Keratinocyte (primary cell): ENCODE measurements around the gene DOCK1. TPM values are rescaled to one million over a fixed set of nuclear protein-coding genes. Genes with fewer than 3 reads are reported as not detected.
A peak's percentile ranks its signal among the peaks of the same experiment; 100 is the strongest.

Experiments
- DNase-seq: peaks from one replicate; pipeline ENCODE4 v3.0.0-alpha.2; 2011; ENCODE audit warnings: low read depth, missing footprints, low spot score
- FAIRE-seq: peaks from 2 replicates; lab custom pipeline; 2011; peaks lifted over from hg19 to GRCh38; lab: Jason Lieb, UNC
- H2AFZ ChIP-seq: 2 replicates; pipeline ENCODE4 v1.6.0; 2012; ENCODE audit warnings: low read length, control low read depth, inconsistent platforms; ENCODE audit not compliant: control insufficient read depth
- H3K27ac ChIP-seq: 2 replicates; pipeline ENCODE4 v1.5.1; 2011; ENCODE audit warnings: low read length; ENCODE audit not compliant: control insufficient read depth, insufficient read depth
- H3K27me3 ChIP-seq: 3 replicates; pipeline ENCODE4 v1.6.0; 2011; ENCODE audit warnings: low read length; ENCODE audit not compliant: control insufficient read depth, insufficient read depth; ENCODE audit errors: extremely low read depth
- H3K36me3 ChIP-seq, 2 experiments: 2 replicates in 1 of 2; 3 replicates in 1 of 2; pipeline ENCODE4 v1.5.1; 2011; ENCODE audit warnings: low read length in 2 of 2, mild to moderate bottlenecking in 1 of 2; ENCODE audit not compliant: control insufficient read depth in 2 of 2, insufficient read depth in 2 of 2; ENCODE audit errors: extremely low read depth in 1 of 2
- H3K4me1 ChIP-seq: 3 replicates; pipeline ENCODE4 v1.5.1; 2011; ENCODE audit warnings: low read length; ENCODE audit not compliant: control insufficient read depth, insufficient read depth; ENCODE audit errors: extremely low read depth
- H3K4me2 ChIP-seq: 3 replicates; pipeline ENCODE4 v1.6.0; 2011; ENCODE audit warnings: low read depth, low read length; ENCODE audit not compliant: control insufficient read depth, insufficient read depth; ENCODE audit errors: extremely low read depth
- H3K4me3 ChIP-seq, 3 experiments: fragments of 200-600 bp in 1 of 3; sonication (generic) in 1 of 3; 2 replicates in 2 of 3; 3 replicates in 1 of 3; pipeline ENCODE4 v1.5.1; 2011 to 2016; ENCODE audit warnings: low read length in 3 of 3, mild to moderate bottlenecking in 3 of 3, control low read depth in 2 of 3, inconsistent platforms in 1 of 3, low read depth in 1 of 3, mixed read lengths in 1 of 3, mixed run types in 1 of 3, moderate library complexity in 1 of 3; ENCODE audit not compliant: control insufficient read depth in 2 of 3, insufficient read depth in 2 of 3; ENCODE audit errors: extremely low read depth in 1 of 3
- H3K79me2 ChIP-seq: 2 replicates; pipeline ENCODE4 v1.6.0; 2012; ENCODE audit warnings: low read length; ENCODE audit not compliant: control insufficient read depth, insufficient read depth
- H3K9ac ChIP-seq: 3 replicates; pipeline ENCODE4 v1.6.0; 2011; ENCODE audit warnings: low read length; ENCODE audit not compliant: control insufficient read depth, insufficient read depth; ENCODE audit errors: extremely low read depth
- H3K9me1 ChIP-seq: 3 replicates; pipeline ENCODE4 v1.6.0; 2011; ENCODE audit warnings: low read length; ENCODE audit not compliant: control insufficient read depth, insufficient read depth; ENCODE audit errors: extremely low read depth
- H3K9me3 ChIP-seq: 2 replicates; pipeline ENCODE4 v1.5.1; 2012; ENCODE audit warnings: low read depth, low read length; ENCODE audit not compliant: control insufficient read depth
- H4K20me1 ChIP-seq: 3 replicates; pipeline ENCODE4 v1.6.0; 2011; ENCODE audit warnings: low read length; ENCODE audit not compliant: control insufficient read depth, insufficient read depth; ENCODE audit errors: extremely low read depth
- EZH2 ChIP-seq: IDR thresholded peaks from one replicate; pipeline ENCODE4 v1.6.1; 2012; ENCODE audit warnings: inconsistent platforms, mild to moderate bottlenecking, low read length, moderate library complexity
- dilution Hi-C: fragments of 300-500 bp; cut with MboI; formaldehyde crosslinking; loops from one replicate; pipeline ENCODE4 v1.7.0; 2020; ENCODE audit warnings: low sequenced_read_pairs; ENCODE audit not compliant: extremely low pct_ligation_motif_present
- polyA plus RNA-seq, 5 experiments: library from polyadenylated mRNA; depleted of rRNA in 3 of 5; stranded (reverse) in 3 of 5; stranded (forward) in 1 of 5; unstranded in 1 of 5; fragments of >200 nt; gene quantifications; 1 replicate in 1 of 5; 2 replicates in 3 of 5; 3 replicates in 1 of 5; pipeline versions ENCODE4 v1.2.1 to v1.2.3, GENCODE V29; 2011 to 2012; ENCODE audit warnings: missing spikeins in 2 of 5, low read depth in 1 of 5, low replicate concordance in 1 of 5
- TF ChIP-seq, protein P1 (sequence below), 3 experiments: IDR thresholded peaks in 1 of 3; conservative IDR thresholded peaks in 1 of 3; optimal IDR thresholded peaks in 1 of 3; 2 replicates in 2 of 3; 3 replicates in 1 of 3; pipeline versions ENCODE3 to v1.5.1; 2011; ENCODE audit warnings: low read length in 3 of 3, mild to moderate bottlenecking in 3 of 3, moderate library complexity in 2 of 3, control low read depth in 1 of 3, inconsistent platforms in 1 of 3; ENCODE audit not compliant: insufficient read depth in 2 of 3; ENCODE audit errors: extremely low read depth in 1 of 3

Gene DOCK1
- polyA plus RNA-seq, 1 donor (not counting 4 experiments of a cell fraction or from before 2014, with no cell fraction given) = 15.7 TPM

- Histone ChIP-seq H3K27me3 (no peaks in the 10 kb centered on the region), H3K79me2 (peaks cover 62% of the 10 kb centered on the region), H3K27ac (no peak overlapping the region), H2AFZ (no peak overlapping the region), H3K9me1 (no peaks in the 10 kb centered on the region), H3K4me3 (no peak overlapping the region), H3K4me2 (no peak overlapping the region), H3K9me3 (no peaks in the 10 kb centered on the region), H3K9ac (no peak overlapping the region), H4K20me1 (no peaks in the 10 kb centered on the region), H3K36me3 (peaks cover 0 to 3% of the 10 kb centered on the region in 2 experiments), H3K4me1 (peaks cover 53% of the 10 kb centered on the region)
- FAIRE-seq (no peak), DNase-seq (no peak)
- dilution Hi-C loops = no loop called here
- TF ChIP-seq EZH2 = no peak
- TF ChIP-seq, protein P1, sequence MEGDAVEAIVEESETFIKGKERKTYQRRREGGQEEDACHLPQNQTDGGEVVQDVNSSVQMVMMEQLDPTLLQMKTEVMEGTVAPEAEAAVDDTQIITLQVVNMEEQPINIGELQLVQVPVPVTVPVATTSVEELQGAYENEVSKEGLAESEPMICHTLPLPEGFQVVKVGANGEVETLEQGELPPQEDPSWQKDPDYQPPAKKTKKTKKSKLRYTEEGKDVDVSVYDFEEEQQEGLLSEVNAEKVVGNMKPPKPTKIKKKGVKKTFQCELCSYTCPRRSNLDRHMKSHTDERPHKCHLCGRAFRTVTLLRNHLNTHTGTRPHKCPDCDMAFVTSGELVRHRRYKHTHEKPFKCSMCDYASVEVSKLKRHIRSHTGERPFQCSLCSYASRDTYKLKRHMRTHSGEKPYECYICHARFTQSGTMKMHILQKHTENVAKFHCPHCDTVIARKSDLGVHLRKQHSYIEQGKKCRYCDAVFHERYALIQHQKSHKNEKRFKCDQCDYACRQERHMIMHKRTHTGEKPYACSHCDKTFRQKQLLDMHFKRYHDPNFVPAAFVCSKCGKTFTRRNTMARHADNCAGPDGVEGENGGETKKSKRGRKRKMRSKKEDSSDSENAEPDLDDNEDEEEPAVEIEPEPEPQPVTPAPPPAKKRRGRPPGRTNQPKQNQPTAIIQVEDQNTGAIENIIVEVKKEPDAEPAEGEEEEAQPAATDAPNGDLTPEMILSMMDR (optimal IDR thresholded peaks at IDR 0.05 in 1 of 3, IDR thresholded peaks at IDR 0.05 in 1 of 3, conservative IDR thresholded peaks at IDR 0.05 in 1 of 3; ENCODE audit: extremely low read depth in 1 of 3, insufficient read depth in 2 of 3, low read length in 3 of 3) = peak in 2 of 3 experiments; percentile 2 to 24
These were observed 2.3 kb downstream of the DOCK1 start for GRCh38 chr10:126907423-126907970.

DNA sequence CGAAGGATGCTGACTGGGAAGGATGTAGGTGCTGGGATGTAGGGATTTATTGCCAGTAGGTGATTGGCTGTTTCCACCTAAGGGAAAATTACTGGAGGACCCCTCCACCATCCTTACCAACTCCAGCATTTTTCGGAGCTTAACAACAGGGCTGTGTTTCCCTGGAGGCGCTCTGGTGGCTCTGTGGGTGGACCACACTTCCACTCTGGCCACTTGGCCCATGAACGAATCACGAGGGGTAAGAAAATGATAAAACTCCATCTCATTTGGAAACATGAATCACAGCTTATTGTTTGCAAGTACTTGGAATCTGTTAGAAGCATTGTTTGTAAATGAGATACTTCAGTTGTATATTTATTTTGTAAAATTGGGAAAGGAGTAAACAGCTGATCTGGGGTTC is 3.0 kb downstream of the DOCK1 start:
- FAIRE-seq (no peak), DNase-seq (no peak)
- peaks cover 46% of the 10 kb centered on the region for H3K4me1 ChIP-seq
- H3K36me3 ChIP-seq = peaks cover 0 to 3% of the 10 kb centered on the region in 2 experiments
- no peak for TF ChIP-seq EZH2
- TF ChIP-seq, protein P1 (optimal IDR thresholded peaks at IDR 0.05 in 1 of 3, IDR thresholded peaks at IDR 0.05 in 1 of 3, conservative IDR thresholded peaks at IDR 0.05 in 1 of 3; ENCODE audit: extremely low read depth in 1 of 3, insufficient read depth in 2 of 3, low read length in 3 of 3) = no peak
- no peak overlapping the region for H3K4me2 ChIP-seq
- H3K79me2 ChIP-seq = peaks cover 69% of the 10 kb centered on the region
- no peaks in the 10 kb centered on the region for H3K9me1 ChIP-seq
- H3K4me3 ChIP-seq = no peak overlapping the region
- no peak overlapping the region for H2AFZ ChIP-seq
- H4K20me1 ChIP-seq = no peaks in the 10 kb centered on the region
- H3K9ac ChIP-seq = no peak overlapping the region
- H3K27ac ChIP-seq = no peak overlapping the region
- H3K27me3 ChIP-seq = no peaks in the 10 kb centered on the region
- dilution Hi-C loops = no loop called here
- no peaks in the 10 kb centered on the region for H3K9me3 ChIP-seq
